ENCODE measurements around the gene NKTR.

Gene NKTR

DNA sequence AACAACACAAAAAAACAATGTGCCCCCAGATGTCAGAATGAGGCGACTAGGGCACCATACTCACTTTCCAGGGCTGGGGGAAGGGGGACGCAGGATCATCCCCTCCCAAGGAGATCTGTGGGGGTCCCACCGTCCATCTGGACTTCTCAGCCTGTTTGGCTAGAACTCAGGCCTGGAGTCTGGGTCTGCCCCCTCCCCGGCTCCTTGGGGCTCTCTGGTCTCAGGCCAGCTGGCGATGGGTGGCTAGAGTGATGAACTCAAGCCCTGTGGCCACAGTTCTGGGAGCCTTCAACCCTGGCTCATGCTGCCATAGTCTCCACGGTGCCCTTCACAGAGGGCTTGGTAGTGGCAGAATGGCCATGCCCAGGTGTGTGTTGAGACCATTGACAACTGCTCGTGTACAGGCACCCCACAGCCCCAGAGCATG is 66.6 kb downstream of the NKTR start:
- H3K4me3 ChIP-seq (ENCODE audit: low read depth, low read length): no peak overlapping the region
- H3K27me3 ChIP-seq (replicated peaks): no peaks in the 10 kb centered on the region
- in situ Hi-C loops (cut with HindIII; ENCODE audit: low pct_ligation_motif_present, low sequenced_read_pairs): no loop called here
- TF ChIP-seq CTCF (IDR thresholded peaks at IDR 0.05; ENCODE audit: low read depth, low read length, missing control alignments): no peak
- H3K36me3 ChIP-seq (replicated peaks): peaks cover under 1% of the 10 kb centered on the region
- DNase-seq: no peak
- H3K27ac ChIP-seq: no peak overlapping the region

- Histone ChIP-seq H3K27ac (no peak overlapping the region), H3K4me3 (ENCODE audit: low read depth, low read length) (no peak overlapping the region), H3K36me3 (replicated peaks) (no peaks in the 10 kb centered on the region), H3K27me3 (replicated peaks) (no peaks in the 10 kb centered on the region)
- no peak for DNase-seq
- in situ Hi-C loops (cut with HindIII; ENCODE audit: low pct_ligation_motif_present, low sequenced_read_pairs): no loop called here
- no peak for TF ChIP-seq CTCF (IDR thresholded peaks at IDR 0.05; ENCODE audit: low read depth, low read length, missing control alignments)
Observed at GRCh38 chr3:42667523-42668412, 67.3 kb downstream of the NKTR start.

GRCh38 chr3:42668413-42668760 is 67.9 kb downstream of the NKTR start:
- no peaks in the 10 kb centered on the region for H3K27me3 ChIP-seq (replicated peaks)
- no peak overlapping the region for H3K27ac ChIP-seq
- no peaks in the 10 kb centered on the region for H3K36me3 ChIP-seq (replicated peaks)
- in situ Hi-C loops (cut with HindIII; ENCODE audit: low pct_ligation_motif_present, low sequenced_read_pairs): no loop called here
- H3K4me3 ChIP-seq (ENCODE audit: low read depth, low read length): no peak overlapping the region
- no peak for DNase-seq
- TF ChIP-seq CTCF (IDR thresholded peaks at IDR 0.05; ENCODE audit: low read depth, low read length, missing control alignments): no peak

- Histone ChIP-seq H3K27ac (no peak overlapping the region), H3K36me3 (replicated peaks) (no peaks in the 10 kb centered on the region), H3K4me3 (ENCODE audit: low read depth, low read length) (no peak overlapping the region), H3K27me3 (replicated peaks) (no peaks in the 10 kb centered on the region)
- no peak for DNase-seq
- in situ Hi-C loops (cut with HindIII; ENCODE audit: low pct_ligation_motif_present, low sequenced_read_pairs): no loop called here
- TF ChIP-seq CTCF (IDR thresholded peaks at IDR 0.05; ENCODE audit: low read depth, low read length, missing control alignments): no peak
Observed at GRCh38 chr3:42668793-42669217, 68.3 kb downstream of the NKTR start.

GRCh38 chr3:42670051-42670576 is 69.6 kb downstream of the NKTR start:
- no peak overlapping the region for H3K27ac ChIP-seq
- DNase-seq: no peak
- in situ Hi-C loops (cut with HindIII; ENCODE audit: low pct_ligation_motif_present, low sequenced_read_pairs): no loop called here
- no peaks in the 10 kb centered on the region for H3K36me3 ChIP-seq (replicated peaks)
- no peak for TF ChIP-seq CTCF (IDR thresholded peaks at IDR 0.05; ENCODE audit: low read depth, low read length, missing control alignments)
- no peaks in the 10 kb centered on the region for H3K27me3 ChIP-seq (replicated peaks)
- H3K4me3 ChIP-seq (ENCODE audit: low read depth, low read length): no peak overlapping the region
